IPS DF 4.7 (cell line): ENCODE data around the gene TXK.

Source experiments
- DNase-seq: peaks from one replicate; pipeline ENCODE4 v3.0.0-alpha.2; 2013; ENCODE audit warnings: low spot score; ENCODE audit errors: extremely low read depth

The TXK gene

DNA sequence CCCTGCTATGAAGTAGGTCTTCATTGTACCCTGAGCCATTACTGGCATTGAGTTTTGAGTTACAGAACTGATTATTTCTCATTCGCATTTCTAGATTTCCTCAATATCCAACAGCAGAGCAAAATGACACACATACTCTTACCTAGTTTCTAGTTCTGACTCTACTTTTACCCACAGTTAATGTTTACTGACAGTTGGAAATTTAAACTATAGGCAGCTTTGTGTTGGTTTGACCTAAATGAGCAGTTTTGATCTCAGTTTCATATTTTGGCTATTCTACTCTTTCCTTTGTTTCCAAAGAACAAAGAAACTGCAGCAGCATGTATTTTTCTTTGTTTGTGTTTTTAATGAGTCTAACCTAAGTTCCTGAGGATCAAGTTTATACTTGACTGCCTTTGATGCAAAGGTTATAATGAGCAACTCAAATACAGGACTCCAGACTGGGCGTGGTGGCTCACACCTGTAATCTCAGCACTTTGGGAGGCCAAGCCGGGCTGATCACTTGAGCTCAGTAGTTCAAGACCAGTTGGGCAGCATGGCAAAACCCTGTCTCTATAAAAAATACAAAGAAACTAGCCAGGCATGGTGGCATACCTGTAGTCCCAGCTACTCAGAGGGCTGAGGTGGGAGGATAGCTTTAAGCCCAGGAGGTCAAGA, 30.4 kb downstream of the TXK start:
- no peak for DNase-seq

DNA sequence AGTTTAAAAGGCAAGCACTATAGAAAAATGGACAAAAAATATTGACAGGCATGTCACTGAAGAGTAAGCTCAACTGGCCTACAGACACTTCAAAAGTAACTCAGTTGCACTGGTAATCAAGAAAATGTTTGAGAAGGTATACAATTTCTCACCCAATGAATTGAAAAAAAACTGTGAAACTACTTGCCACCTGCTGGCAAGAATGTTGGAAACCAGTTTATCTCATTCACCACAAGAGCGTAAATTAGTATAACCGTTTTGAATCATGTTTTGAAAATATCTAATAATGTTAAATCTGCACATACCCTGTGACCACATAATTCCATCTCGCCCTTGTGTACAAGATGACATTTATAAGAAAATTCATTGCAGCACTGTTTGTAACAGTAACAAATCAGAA, 31.7 kb downstream of the TXK start:
- DNase-seq, result no peak

DNA sequence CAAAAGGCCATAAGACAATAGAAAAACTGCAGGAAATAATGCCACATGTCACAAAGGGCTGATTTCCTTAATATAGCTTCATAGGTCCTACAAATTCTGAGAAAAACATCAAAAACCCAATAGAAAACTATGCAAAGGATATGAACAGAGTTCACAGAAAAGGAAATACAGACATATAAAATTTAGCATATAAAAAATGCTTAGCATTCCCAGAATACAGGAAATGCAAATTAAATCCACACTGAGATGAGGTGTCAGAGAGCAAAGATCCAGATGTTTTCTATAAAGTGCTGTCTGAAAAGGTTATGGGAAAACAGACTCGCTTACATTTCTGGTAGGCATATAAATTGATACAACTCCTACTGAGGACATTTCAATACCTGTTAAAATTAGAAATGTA, 33.8 kb downstream of the TXK start:
- no peak for DNase-seq

DNA sequence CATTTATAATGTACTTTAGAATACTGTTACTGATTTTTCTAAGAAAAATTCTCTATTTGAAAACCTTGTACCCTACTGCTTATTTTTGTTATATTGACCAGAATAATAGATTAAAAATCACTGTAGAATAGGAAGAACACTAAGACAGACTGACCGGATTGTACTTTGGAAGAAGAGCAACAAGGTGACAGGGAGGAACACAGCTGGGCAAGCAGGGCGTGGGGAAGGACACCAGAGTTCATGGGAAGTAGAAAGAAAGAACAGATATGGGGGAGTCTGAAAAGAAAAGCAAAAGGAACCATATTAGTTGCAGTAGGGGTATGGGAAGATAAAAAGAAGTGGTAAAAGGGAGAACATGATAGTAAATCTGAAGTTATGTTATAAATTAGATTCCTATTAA, 38.6 kb downstream of the TXK start:
- DNase-seq, result no peak

DNA sequence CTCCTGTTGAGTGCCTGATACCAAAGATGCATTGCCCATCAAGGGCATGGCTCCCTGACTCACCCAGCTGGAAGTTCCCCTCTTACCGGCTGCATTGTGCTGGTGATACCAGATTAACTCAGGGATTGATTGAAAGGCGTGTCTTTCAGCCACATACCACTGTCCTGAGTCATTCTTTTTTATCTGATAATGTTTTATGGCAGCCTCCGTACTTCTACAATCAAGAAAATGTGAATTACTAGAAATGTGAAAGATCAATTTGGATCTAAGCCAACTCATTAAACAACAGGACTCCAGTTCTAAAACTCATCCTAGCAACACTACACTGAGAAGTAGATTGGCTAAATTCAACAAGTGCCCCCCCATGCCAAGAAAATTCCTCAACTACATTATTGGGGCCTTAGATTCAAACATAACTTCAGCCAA, 40.0 kb downstream of the TXK start:
- no peak for DNase-seq

DNA sequence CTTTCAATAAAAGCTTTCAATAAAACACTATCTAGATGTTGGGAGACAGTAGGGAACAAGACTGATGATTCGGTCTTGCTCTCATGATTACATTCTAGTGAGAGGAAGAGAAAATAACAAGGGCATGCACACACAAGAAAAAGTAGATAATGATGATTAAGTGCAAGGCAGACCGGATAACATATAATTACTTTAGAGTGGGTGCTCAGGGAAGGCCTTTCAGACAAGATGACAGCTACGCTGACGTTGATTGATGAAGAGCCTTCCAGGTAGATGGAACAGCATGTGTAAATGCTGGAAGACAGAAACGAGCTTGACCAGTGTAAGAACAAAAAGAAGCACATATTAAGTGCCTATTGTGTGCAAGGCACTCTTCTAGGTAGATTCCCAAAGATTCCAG, 43.4 kb downstream of the TXK start:
- no peak for DNase-seq

DNA sequence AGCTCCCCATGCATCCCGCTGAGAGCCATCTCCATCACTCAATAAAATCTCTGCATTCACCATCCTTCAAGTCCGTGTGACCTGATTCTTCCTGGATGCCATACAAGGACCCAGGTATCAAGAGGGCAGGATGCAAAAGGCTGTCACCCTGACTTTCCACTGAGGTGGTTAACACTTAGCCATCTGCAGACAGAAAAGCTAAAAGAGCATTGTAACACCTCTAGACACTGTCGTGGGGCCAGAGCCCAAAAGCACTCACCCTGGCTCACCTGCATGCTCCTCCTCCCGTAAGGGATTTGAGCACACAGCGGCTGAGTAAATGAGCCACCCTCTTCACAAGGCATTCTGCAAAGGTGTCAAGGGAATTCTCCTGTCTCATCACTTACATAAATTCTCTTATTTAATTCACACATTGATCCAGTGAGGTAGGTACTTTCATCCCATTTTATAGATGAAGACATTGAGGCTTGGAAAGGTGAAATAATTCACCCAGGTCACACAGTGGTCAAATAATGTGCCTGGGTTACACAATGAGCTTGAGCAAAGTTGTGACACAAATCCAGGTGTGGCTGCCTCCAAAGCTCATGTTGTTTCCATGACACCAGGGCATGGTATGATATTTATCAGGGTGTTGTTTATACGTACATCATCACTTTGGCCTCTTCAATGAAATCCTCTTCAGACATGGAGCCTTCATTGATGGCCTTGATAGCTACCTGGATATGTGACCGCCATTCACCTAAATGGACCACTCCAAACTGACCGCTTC, 48.0 kb downstream of the TXK start:
- DNase-seq, result no peak

DNA sequence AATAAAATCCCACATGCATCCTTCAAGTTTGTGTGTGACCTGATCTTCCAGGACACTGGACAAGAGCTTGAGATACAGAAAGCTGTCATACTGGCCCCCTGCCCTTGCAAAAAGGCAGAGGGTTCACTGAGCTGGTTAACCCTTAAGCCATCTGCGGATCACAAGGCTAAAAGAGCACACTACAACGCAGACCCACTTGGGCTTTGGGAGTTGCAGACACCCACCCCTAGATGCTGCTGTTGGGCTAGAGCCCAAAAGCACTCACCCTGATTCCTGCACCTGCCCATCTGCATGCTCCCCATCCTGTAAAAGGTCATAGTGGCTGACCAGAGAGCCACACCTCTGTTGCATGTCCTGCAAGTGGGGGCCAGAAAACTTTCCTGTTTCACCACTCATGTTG, 51.1 kb downstream of the TXK start:
- DNase-seq, result no peak

DNA sequence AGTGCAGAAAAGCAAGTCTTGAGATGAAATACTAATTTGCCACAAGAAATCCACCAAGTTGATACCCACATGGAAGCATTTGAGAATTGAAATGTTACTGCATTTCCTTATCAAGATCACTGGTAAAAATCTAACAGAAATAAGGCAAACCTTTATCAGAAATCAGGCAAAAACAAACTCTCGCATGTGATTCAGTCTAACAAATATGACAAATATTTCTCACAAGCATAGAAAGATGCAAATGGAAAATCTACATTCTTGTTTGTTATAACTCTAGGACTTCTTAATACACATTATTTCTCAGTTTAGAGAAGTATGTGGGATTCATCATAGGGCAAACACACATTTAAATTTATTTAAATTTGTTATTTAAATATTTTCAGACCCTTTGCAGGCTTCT, 52.9 kb downstream of the TXK start:
- no peak for DNase-seq

DNA sequence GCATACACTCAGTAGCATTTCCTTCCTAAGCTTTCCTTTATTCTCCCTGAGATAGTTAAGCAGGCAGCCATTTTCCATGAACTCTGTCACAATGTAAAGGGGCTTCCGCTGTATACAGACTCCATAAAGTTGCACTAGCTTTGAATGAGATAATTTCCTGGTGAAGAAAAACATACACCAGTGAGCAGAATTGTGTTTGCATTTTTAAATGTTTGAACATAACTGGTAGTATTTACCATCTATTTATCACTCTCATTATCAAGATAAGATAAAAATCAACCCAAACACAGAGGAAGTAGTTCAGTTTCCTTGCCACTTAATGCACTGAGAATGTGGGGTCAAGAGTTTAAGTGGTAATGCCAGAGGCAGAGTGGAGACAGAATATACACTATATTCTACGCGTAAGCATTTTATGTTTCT, 54.1 kb downstream of the TXK start:
- DNase-seq, result no peak

DNA sequence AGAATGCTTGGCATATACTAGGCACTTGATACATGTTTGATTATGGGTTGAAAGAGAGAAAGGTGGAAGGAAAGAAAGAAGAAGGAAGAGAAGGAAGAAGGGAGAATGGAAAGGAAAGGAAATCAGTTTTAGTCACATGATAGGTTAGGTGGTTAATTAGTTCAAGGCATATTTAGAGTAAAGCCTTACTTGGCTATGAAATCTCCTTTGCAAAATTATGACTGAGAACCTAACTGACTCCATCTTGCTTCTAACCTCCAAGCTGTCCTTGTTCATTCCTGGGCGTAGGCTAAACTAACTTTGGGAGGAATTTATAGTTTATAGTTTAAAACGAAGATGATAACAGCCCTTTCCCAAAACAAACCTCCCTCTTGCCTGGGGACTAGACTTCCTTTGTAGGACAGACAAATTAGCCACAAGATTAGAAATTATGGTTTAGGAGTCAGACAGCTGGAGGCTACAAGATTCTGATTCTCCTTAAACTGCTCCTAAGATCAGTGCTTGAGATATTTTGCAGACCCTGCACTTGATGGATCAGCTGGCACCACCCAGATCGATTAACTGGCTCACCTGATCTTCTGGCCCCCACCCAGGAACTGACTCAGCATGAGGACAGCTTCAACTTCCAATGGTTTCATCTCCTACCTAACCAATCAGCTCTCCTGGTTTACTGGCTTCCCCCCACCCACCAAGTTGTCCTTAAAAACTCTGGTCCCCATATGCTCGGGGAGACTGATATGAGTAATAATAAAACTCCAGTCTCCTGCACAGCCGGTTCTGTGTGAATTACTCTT, 55.0 kb downstream of the TXK start:
- DNase-seq, result no peak

DNA sequence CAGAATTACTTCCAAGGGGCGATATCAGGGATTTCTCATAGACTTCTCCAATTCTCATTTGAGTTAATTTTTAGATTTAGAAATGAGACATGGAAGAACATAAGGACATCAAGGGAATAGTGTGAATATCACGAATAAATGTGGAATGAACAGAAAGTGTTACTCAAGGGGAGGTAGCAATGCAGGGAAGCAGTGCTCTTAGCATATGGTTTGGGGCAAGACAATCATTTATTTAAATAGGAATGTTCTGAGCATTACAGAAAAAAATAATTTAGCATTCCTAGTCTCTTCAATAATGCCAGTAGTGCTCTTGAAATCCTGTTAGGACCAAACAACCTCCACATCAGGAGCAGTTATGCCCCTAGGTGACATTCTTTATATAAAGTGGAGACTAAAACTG, 55.6 kb downstream of the TXK start:
- DNase-seq, result no peak

DNA sequence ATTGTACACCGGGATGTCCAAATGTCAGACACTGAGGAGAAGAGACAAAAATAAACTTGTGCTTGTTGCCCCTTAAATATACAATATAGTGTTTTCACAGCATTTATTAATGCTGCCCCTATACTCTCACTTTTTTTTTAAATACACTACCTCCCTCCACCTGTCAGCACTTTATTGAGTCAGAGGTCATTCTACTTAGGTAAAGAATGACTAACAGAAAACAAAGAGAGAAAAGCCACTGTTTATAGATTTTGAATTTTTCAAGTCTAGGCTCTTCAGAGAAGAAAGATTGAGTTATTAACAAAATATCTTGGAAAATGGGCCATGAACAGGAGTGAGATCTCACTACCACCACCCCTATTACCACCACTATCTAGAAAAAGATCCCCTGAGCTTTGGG, 59.4 kb downstream of the TXK start:
- no peak for DNase-seq

DNA sequence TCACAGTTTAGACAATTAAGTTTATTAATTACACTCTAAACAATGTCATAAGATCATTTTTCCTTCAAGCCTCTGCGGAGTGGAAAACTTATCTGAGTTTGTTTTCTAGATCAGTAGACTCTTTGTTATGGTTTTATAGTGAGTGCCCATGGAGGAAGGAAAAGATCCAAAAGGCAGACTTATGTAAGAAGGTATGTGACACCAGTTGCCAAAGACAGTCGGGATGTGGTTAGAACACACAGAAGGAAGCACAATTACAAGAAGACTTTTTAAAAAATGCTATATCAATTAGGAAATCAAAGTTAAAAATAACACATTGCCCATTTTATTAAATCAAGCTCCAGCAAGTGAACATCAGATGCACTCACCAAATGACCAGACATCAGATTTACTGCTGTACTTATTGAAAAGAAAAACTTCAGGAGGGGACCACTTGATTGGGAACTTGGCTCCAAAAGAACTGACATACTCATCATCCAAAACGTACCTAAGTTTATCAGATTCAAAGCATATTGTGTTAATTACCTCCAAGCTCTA, 60.4 kb downstream of the TXK start:
- DNase-seq, result no peak

DNA sequence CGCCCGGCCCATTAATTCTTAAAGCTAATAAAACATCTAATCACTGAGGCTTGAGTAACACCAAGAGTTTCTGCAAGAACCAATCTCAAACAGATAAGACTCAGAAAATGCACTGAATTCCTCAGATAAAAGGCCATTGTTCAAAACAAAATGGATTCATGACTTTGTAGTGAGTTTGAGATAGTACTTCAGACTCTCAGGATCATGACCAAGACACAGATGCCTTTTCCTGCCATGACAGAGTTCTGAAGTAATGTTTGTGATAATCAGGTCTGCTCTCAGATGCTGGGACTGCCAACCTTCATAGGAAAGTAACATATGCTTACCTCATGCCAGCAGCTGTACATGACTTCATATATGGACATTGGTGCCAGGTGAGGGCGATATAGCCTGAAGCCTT, 62.9 kb downstream of the TXK start:
- no peak for DNase-seq

DNA sequence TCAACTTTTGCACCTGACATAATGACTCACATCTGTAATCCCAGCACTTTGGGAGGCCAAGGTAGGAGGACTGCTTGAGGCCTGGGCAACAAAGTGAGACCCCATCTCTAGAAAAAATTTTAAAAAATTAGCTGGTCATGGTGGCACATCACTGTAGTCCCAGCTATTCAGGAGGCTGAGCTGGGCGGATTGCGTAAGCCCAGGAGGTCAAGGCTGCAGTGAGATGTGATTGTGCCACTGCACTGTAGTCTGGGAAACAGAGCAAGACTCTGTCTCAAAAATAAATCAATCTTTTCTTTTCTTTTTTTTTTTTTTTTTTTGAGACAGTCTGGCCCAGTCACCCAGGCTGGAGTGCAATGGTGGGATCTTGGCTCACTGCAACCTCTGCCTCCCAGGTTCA, 65.0 kb downstream of the TXK start:
- DNase-seq, result no peak

DNA sequence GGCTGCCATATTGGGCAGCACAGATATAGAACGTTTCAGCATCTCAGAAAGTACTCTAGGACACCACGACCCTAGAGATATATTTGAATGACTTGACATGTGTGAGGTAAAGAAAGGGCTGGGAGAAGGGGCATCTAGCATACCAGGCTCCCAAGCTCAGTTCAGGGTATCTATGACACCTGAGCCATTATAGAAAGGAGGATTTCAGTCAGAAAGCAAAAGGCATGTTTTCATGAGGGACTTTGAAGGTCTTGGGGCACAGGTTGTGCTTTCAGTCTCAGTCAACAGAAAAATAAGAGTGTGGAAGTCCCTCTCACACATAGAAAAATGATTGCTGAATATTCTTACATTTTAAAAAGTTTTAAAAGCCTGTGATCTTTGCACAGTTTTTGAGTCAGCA, 65.9 kb downstream of the TXK start:
- no peak for DNase-seq

DNA sequence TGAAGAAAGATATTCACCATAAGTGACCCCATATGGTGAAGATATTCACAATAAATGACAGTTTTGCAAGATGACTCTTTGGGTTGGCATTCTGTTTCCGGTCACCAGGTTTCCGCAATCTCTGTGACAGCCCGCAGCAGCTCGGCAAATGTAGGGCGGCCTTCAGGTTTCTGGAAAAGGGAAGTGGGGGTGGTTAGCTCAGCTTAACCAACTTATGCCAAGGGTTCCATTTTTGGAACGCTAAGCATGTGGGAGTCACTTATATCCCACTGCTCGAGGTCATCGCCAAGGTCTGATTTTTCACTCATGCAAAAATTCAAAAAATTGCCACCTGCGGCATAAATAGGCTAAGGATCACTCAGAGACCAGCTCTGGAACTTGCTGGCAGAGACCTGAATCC, 66.5 kb downstream of the TXK start:
- DNase-seq, result no peak

DNA sequence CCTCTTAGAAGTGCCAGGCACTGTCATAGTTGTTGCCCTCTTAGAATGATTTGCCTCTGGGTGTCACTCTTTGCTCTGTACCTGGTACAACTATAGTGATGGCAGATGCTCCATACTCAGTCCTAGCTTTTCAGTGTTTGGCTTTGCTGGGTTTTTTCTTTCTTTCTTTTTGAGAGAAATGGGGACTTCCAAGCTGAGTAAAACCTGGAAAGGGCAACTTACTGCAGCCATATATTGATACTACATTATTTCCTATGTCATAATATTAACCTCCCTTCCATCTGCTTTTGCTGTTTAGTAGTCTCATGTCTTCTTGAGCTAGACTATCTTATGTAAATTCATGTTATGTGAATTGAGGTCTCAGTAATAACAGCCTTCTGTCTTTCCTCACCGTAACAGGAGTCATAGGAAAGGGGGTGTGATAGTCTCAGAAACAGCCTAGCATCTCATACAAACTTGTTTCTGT, 68.4 kb downstream of the TXK start:
- DNase-seq, result no peak

DNA sequence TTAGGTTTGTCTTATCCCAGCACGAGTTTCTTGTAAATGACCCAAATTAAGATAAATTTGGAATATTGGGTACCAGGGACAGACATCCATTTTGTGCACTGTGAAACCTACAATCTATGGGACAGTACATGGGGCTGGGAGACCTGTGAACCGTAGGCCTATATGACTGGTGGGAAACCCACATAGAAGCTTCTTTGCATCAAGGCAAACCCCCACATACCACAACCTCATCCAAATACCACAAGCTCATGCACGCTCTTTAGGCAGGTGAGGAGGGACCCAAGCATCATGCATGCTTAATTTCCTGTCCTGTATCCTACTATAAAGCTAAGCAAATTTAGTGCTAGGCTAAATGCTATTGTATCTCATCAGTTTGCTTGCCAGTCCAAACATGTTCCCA, 69.7 kb downstream of the TXK start:
- no peak for DNase-seq

DNA sequence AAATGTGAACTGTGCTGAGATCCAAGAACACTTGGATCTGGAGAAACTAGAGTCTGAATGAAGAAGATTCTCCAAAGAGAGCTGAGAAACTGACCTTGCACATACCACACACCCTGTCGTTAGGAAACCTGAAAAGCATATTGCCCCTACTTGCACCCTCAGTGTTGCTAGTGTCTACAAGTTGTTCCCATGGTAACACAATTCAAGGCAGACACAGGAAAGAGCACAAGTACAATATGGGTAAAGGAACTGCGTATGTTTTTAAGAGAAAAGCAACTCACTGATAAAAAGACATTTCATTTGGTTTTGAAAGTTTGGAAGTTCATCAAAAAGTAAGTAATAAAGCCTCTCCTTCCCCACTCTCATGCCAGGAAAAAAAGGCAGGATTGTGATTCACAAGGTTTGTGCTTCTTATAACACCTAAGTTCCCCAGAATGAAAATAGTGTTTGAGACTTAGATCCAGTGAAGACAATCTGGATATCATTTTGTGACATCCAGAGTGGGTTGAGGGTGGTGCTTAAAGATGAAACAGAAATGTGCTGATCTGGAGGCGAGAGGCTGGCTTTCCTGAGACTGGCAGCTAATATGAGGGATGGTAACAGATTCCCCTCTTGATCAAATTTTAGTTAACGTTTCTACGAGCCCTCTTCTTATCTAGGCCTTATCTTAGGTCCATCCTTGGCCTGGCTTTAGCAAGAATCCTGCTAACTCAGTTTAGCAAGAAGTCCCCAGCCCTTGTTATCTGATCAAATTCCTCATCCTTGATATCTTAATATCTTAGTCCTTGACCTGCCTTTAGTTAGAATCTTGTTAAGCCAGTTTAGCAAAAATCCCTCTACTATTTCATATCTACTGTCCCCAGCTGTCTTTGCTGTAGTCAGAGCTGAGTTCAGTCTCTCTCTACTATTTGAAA, 75.2 kb downstream of the TXK start:
- no peak for DNase-seq
